Measurements from ENCODE around the gene ZFYVE1.
"Not testable (repeated sequence)": the region's sequence is repeated elsewhere in the genome, so short reads cannot be mapped to it uniquely, and the experiment has no call there.

Gene ZFYVE1

DNA sequence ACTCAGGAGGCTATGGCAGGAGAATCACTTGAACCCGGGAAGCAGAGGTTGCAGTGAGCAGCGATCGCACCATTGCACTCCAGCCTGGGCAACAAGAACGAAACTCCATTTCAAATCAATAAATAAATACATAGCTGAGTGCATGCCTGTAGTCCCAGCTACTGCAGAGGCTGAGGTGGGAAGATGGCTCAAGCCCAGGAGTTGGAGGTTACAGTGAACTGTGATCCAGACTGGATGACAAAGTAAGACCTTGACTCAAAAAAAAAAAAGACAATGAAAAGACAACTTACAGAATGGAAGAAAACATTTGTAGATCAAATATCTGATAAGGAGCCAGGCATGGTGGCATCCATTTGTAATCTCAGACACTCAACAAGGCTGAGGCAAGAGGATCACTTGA, 27.6 kb downstream of the ZFYVE1 start:
- no peak for DNase-seq

DNA sequence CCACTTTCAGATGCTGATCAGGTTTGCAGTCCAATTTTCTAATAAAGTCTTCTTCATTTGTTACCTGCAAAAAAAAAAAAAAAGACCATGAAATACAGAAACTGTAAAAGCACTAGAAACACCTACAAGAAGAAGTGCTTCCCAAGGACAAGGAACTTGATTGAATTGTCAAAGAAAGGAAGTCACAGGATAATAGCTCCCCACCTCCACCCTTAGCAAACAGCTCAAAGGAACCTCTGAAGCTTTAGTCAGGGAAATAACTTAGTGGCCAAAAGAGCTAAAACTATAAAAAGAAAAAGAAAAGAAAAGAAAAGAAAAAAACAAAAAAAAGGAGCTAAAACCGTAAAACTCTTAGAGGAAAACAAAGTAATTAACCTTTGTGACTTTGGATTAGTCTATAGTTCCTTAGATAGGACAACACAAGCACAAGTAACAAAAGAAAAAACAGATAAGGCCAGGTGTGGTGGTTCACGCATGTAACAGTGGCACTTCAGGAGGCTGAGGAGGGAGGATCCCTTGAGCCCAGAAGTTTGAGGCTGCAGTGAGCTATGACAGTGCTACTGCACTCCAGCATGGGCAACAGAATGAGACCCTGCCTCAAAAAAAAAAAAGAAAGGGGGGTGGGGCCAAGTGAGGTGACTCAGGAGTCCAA, 28.5 kb downstream of the ZFYVE1 start:
- no peak for DNase-seq

GRCh38 chr14:72996916-72997315, 30.0 kb downstream of the ZFYVE1 start:
- DNase-seq: no peak

- no peak for DNase-seq
Measured at GRCh38 chr14:72990171-72990570, 36.7 kb downstream of the ZFYVE1 start.

- no peak for DNase-seq
Measured at GRCh38 chr14:72986857-72987256, 40.0 kb downstream of the ZFYVE1 start.

DNA sequence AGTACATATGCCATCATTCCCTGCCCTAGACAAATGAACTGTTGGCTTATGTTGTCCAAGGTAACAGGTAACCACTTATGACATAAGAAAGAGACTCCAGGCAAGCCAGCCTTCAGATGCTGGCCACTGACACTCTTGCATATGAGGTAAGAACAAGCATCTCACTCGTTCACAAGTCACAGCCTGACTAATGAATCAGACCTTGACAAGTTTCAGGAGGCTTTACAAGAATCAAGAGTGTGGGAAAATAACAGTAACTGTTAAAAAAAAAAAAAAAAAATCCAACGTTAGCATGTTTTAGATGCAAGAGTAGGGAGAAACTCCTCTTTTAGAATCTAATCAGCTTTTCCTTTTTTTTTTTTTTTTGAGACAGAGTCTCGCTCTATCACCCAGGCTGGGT, 40.7 kb downstream of the ZFYVE1 start:
- no peak for DNase-seq

GRCh38 chr14:72982146-72982708, 44.7 kb downstream of the ZFYVE1 start:
- no peak for DNase-seq

- DNase-seq: no peak
Measured at GRCh38 chr14:72980863-72981262, 46.0 kb downstream of the ZFYVE1 start.

GRCh38 chr14:72978856-72979255, 48.0 kb downstream of the ZFYVE1 start:
- DNase-seq: no peak

DNA sequence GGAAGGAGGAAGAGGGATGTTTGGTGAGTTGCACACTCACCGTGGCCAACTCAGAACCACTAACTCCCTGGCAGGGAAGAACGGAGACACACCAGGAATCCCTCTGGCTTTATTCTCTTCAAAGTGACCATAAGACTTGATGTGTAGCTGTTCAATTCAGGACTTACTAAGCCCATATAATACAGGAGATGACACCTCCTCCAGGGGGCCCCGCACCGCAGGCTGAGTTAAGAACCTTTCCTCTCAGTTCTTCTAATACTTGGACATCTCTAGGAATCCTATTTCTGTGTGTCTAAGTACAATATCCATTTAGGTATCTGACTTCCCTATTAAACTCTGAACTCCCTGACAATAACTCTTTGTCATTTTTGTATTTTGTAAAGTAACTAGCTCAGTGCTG, 51.1 kb downstream of the ZFYVE1 start:
- no peak for DNase-seq

GRCh38 chr14:72974661-72975060, 52.2 kb downstream of the ZFYVE1 start:
- DNase-seq: no peak

- DNase-seq: no peak
Measured at GRCh38 chr14:72970824-72971434, 56.0 kb downstream of the ZFYVE1 start.

DNA sequence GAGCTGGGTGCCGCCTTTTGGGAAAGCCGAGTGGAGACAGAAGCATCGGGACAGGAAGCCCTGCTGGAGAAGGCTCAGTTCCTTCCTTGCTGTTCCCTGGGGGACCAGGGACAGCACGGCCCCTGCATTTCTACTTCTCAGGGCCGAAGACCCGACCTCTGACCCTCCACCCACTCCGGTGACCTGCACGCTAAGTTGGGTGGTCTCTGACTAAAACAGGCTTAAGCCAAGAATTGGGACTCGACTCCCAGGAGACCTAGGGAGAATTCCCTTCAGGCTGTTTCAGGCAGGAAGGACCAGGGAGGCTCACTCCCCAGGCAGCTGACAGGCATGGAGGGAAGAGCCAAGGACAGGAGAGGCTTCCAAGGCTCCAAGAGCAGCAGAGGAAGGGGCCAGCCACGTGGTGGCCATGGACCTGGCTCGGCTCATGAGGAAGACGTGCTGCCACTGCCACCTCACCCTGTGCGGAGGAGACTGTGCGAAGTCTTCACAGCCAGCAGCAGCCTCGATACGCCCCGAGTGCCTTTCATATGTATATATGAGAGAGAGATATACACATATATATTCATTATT, 56.8 kb downstream of the ZFYVE1 start:
- DNase-seq: no peak

GRCh38 chr14:72968316-72968715, 58.6 kb downstream of the ZFYVE1 start:
- DNase-seq: no peak

DNA sequence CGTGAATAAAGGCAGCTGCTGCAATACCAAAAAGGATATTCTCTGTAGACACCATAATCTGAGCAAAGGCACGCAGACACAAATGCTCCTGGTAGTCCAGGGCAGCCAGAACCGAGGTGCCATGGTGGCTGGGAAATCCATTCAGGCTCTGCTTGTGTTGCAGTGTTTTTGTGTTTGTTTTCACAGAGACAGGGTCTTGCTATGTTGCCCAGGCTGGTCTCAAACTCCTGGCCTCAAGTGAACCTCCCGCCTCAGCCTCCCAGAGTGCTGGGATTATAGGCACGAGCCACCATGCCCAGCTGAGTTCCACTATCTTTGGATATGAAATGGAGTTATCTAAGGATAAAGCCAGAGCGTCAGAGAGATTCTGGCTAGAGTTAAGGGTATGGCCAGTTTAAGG, 60.9 kb downstream of the ZFYVE1 start:
- no peak for DNase-seq

DNA sequence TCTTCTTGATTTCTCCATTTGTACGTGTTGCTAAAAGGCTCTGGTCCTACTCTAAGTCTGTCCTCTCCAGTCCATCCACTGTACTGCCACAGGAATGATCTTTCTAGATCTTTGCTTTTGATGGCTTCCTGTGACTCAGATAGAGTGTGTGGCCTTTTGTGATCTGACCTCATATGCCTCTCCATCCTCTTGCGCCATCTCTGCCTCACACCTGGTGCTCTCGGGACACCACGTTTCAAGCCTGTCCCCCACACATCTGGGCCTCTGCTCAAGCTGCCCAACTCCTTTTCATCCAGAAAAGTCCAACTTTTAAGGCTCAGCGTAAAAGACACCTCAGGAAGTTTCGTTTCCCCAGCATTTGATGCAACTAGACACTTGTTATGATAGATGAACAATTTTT, 61.7 kb downstream of the ZFYVE1 start:
- DNase-seq: no peak

DNA sequence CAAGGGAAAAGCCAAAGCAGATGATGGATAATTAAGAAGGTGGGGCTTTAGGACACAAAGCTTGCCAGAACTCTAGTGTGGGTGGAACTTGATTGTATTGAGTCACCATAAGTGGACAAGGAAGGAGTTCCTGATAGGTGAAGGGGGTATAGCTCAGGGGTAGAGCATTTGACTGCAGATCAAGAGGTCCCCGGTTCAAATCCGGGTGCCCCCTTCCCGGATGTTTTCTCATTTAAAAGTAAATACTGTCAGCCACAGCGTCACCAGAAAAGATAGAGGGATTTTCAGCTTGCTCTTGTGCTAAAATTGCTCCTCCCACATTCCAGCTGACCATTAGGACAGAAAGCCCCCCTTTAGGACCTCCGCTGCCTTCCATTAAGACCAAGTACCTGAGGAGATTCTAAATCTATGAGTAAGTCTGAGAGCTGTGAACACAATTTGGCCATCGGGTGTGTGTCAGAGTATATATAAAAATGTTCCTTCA, 64.0 kb downstream of the ZFYVE1 start:
- DNase-seq: peak; percentile 76

GRCh38 chr14:72962336-72962754, 64.6 kb downstream of the ZFYVE1 start:
- DNase-seq: peak; percentile 76

DNA sequence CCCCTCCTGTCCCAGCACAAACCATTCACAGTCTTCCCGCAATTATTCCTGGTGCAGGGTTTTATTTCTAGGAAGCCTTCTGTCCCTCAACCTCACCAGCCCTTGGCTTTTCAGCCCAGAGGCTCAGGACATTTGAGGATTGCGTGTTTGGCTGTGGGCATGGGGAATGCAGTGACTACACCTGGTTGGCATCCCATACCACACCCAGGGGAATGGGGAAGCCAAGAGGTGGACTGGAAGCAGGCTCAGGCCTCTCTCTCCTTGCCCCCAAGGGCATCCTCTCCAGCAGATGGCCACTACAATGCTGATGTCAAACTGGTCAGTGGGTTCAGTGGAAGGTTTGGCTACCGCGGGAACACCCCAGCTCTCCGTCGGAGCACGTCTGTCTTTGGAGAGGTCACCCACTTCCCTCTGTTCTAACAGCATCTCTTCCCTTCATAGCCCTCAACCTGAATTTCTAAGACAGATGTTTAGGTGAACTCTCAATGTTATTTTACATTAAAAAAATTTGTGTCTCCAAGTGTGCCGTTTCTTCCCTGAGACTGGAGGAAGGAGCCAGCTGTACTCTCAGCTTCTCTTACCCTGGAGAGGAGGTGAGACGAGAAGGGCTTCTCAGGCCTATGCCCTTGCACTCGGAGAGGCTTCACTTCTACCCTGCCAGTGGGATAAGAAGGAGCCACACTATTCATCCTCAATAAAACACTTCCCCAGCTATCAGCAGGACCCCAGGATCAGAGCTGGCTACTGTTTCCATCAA, 65.1 kb downstream of the ZFYVE1 start:
- DNase-seq: no peak

DNA sequence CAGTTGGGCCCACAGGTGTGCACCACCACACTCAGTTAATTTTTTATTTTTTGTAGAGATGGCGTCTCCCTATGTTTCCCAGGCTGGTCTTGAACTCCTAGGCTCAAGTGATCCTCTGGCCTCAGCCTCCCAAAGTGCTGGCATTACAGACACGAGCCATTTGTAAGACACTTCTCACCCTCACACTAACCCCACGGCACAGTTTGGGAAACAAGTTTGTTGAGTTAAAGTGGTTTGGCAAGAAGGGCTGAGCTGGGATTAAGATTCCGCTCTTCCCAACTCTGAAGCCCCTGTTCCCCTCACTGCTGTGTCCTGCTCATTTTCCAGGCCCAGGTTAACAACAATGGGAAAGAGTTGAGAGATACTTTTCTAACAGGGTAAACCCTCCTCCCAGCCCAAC, 65.9 kb downstream of the ZFYVE1 start:
- not testable (repeated sequence) for DNase-seq

GRCh38 chr14:72958548-72958947, 68.4 kb downstream of the ZFYVE1 start:
- DNase-seq: no peak

DNA sequence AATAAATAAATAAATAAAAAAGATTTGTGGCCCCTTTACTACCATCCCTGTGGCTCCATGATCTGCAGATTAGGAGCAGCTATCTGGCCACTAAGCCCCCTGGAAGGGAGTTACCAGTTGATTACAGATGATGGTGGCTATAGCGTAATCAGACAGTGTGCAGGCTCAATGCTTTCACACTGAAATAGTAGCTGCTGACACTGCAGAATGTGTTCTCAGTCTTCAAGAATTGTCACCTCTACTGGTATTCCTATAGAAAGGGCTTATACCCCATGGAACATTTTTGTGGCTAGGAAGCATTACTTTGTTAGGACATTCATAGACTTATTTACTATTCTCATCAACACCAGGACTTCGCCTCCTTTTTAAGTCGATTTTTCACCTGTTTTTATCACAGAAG, 69.7 kb downstream of the ZFYVE1 start:
- DNase-seq: no peak

DNA sequence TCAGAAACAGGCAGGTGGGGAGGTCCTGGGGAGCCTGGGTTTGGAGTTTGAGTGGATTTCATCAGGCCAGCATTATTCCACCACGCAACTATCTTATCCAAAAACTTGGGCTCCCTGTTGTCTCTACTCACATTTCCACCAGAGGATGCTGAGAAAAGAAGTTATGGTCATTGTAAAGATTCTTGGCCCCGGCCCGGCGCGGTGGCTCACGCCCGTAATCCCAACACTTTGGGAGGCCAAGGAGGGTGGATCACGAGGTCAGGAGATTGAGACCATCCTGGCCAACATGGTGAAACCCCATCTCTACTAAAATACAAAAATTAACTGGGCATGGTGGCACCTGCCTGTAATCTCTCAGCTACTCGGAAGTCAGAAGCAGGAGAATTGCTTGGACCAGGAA, 70.2 kb downstream of the ZFYVE1 start:
- not testable (repeated sequence) for DNase-seq

Measured in NCI-H2227 treated with DMSO at 0.1 percent for 48 hours (cell line).